Liver (tissue), 9 donors: Measurements from ENCODE around the gene LRRC10B. TPM values are rescaled to one million over a fixed set of nuclear protein-coding genes. Genes with fewer than 3 reads are reported as not detected.

Source experiments
- DNase-seq: peaks from one replicate; pipeline ENCODE4 v3.0.0-alpha.2; 2017; ENCODE audit warnings: low spot score
- H3K27ac ChIP-seq, 2 donors: one replicate each; pipeline ENCODE4 v1.7.0; 2013; ENCODE audit warnings: inconsistent platforms in 2 of 2, low read length in 2 of 2, control low read depth in 1 of 2, low read depth in 1 of 2, mild to moderate bottlenecking in 1 of 2
- H3K27me3 ChIP-seq, 4 donors: one replicate each; pipeline versions ENCODE4 v1.6.1 to v1.7.0; 2013; ENCODE audit warnings: low read length in 3 of 4, inconsistent platforms in 1 of 4, mild to moderate bottlenecking in 1 of 4, moderate library complexity in 1 of 4; ENCODE audit not compliant: control insufficient read depth in 4 of 4, insufficient read depth in 4 of 4
- H3K36me3 ChIP-seq, 4 donors: one replicate each; pipeline versions ENCODE4 v1.6.1 to v1.7.0; 2013; ENCODE audit warnings: low read length in 3 of 4, mild to moderate bottlenecking in 3 of 4, low read depth in 1 of 4, moderate library complexity in 1 of 4; ENCODE audit not compliant: control insufficient read depth in 4 of 4, insufficient read depth in 3 of 4
- H3K4me1 ChIP-seq, 4 donors: one replicate each; pipeline versions ENCODE4 v1.6.1 to v1.7.0; 2013; ENCODE audit warnings: low read length in 3 of 4, mild to moderate bottlenecking in 3 of 4, moderate library complexity in 1 of 4; ENCODE audit not compliant: control insufficient read depth in 4 of 4, insufficient read depth in 4 of 4
- H3K4me3 ChIP-seq, 3 donors: one replicate each; pipeline versions ENCODE4 v1.6.1 to v1.7.0; 2013; ENCODE audit warnings: low read length in 3 of 3, control low read depth in 1 of 3, low read depth in 1 of 3, mild to moderate bottlenecking in 1 of 3
- H3K9ac ChIP-seq, 2 donors: one replicate each; pipeline ENCODE4 v1.7.0; 2013; ENCODE audit warnings: low read length in 2 of 2, mild to moderate bottlenecking in 2 of 2, moderate library complexity in 2 of 2, control low read depth in 1 of 2, low read depth in 1 of 2
- H3K9me3 ChIP-seq, 4 donors: one replicate each; pipeline versions ENCODE4 v1.6.1 to v1.7.0; 2013; ENCODE audit warnings: low read length in 3 of 4; ENCODE audit not compliant: control insufficient read depth in 4 of 4
- ATF3 ChIP-seq: IDR thresholded peaks from 2 replicates; pipeline ENCODE4 v1.6.1; 2016; ENCODE audit warnings: antibody characterized with exemption
- CTCF ChIP-seq: fragments of 150-350 bp; IDR thresholded peaks from 2 replicates; pipeline ENCODE4 v1.5.1; 2017; ENCODE audit warnings: improper control_type of control experiment, low read depth, low read length; ENCODE audit not compliant: missing input control
- EGR1 ChIP-seq, 2 donors: IDR thresholded peaks; 2 replicates each; pipeline ENCODE4 v1.6.1; 2016 to 2018; ENCODE audit warnings: antibody characterized with exemption in 2 of 2, low read depth in 2 of 2
- FOXA1 ChIP-seq: IDR thresholded peaks from 2 replicates; pipeline ENCODE4 v1.6.1; 2016; ENCODE audit warnings: antibody characterized with exemption
- FOXA2 ChIP-seq: IDR thresholded peaks from 2 replicates; pipeline ENCODE4 v1.6.1; 2016; ENCODE audit warnings: antibody characterized with exemption
- GABPA ChIP-seq, 2 donors: IDR thresholded peaks in 1 of 2; conservative IDR thresholded peaks in 1 of 2; 2 replicates each; pipeline ENCODE4 v1.6.1; 2016; ENCODE audit warnings: antibody characterized with exemption in 2 of 2, mild to moderate bottlenecking in 1 of 2, moderate library complexity in 1 of 2
- HNF4A ChIP-seq, 2 donors: conservative IDR thresholded peaks; 2 replicates each; pipeline ENCODE4 v1.6.1; 2016; ENCODE audit warnings: antibody characterized with exemption in 2 of 2, mild to moderate bottlenecking in 2 of 2
- HNF4G ChIP-seq: IDR thresholded peaks from 2 replicates; pipeline ENCODE4 v1.6.1; 2016; ENCODE audit warnings: antibody characterized with exemption
- JUND ChIP-seq, 2 donors: IDR thresholded peaks; 2 replicates each; pipeline ENCODE4 v1.6.1; 2016; ENCODE audit warnings: antibody characterized with exemption in 2 of 2
- MAX ChIP-seq: IDR thresholded peaks from 2 replicates; pipeline ENCODE4 v1.6.1; 2016; ENCODE audit warnings: antibody characterized with exemption
- NR2F2 ChIP-seq: IDR thresholded peaks from 2 replicates; pipeline ENCODE4 v1.6.1; 2016; ENCODE audit warnings: antibody characterized with exemption
- RAD21 ChIP-seq, 2 donors: IDR thresholded peaks; 2 replicates each; pipeline ENCODE4 v1.6.1; 2016; ENCODE audit warnings: antibody characterized with exemption in 2 of 2, mild to moderate bottlenecking in 2 of 2
- REST ChIP-seq: IDR thresholded peaks from 2 replicates; pipeline ENCODE4 v1.6.1; 2016; ENCODE audit warnings: antibody characterized with exemption, mild to moderate bottlenecking
- RXRA ChIP-seq, 2 donors: IDR thresholded peaks; 2 replicates each; pipeline ENCODE4 v1.6.1; 2017 to 2018; ENCODE audit warnings: antibody characterized with exemption in 2 of 2, mild to moderate bottlenecking in 1 of 2
- SP1 ChIP-seq: IDR thresholded peaks from 2 replicates; pipeline ENCODE4 v1.6.1; 2018; ENCODE audit warnings: antibody characterized with exemption, mild to moderate bottlenecking
- TAF1 ChIP-seq: conservative IDR thresholded peaks from 2 replicates; pipeline ENCODE4 v1.6.1; 2016; ENCODE audit warnings: antibody characterized with exemption, mild to moderate bottlenecking
- YY1 ChIP-seq: IDR thresholded peaks from 2 replicates; pipeline ENCODE4 v1.6.1; 2016; ENCODE audit warnings: antibody characterized with exemption, mild to moderate bottlenecking
- WGBS: extraction: QIAGEN DNeasy Blood & Tissue Kit; methylation state at CpG from one replicate; pipeline ENCODE4 v1.1.7; 2013; 5-methylcytosine and 5-hydroxymethylcytosine counted together
- polyA plus RNA-seq, 2 donors: library from polyadenylated mRNA; stranded (reverse) in 1 of 2; unstranded in 1 of 2; fragments of 200-250 nt in 1 of 2; fragments of >200 nt in 1 of 2; fragmentation: Nextera tagmentation in 1 of 2; extraction: Ambion mirVana in 1 of 2; gene quantifications; one replicate each; pipeline versions ENCODE4 v1.2.1 to v1.2.3, GENCODE V29; 2013 to 2015
- total RNA-seq, 2 donors: library from RNA; depleted of rRNA; stranded (reverse); fragments of >200 nt; gene quantifications; one replicate each; pipeline ENCODE4 v1.2.3, GENCODE V29; 2014
- TF ChIP-seq, protein P1 (sequence below): IDR thresholded peaks from 2 replicates; pipeline ENCODE4 v1.6.1; 2016; ENCODE audit warnings: antibody characterized with exemption
- donor health status: healthy.
- donor health status: healthy.
- donor health status: healthy.
- donor health status: healthy.
- donor health status: healthy.

The LRRC10B gene
- total and polyA plus RNA-seq, 4 donors: 0.03 to 0.08 TPM; not detected in 2

GRCh38 chr11:61531044-61531443 lies 22.5 kb downstream of the LRRC10B start:
- Histone ChIP-seq H3K9ac (no peak overlapping the region), H3K27me3 (no peaks in the 10 kb centered on the region), H3K4me1 (peaks cover 21 to 63% (median 48%) of the 10 kb centered on the region in 4 donors), H3K36me3 (peaks cover 3 to 12% (median 8%) of the 10 kb centered on the region in 4 donors), H3K27ac (peak overlapping the region; percentile 85 to 90), H3K4me3 (peak overlapping the region in 2 of 3 donors; percentile 24 to 50), H3K9me3 (no peaks in the 10 kb centered on the region)
- WGBS: 22% methylated on average over 3 of the region's 3 CpGs
- no peak for DNase-seq
- TF ChIP-seq RAD21 (IDR thresholded peaks at IDR 0.05) (peak; percentile 13 to 17), RXRA (IDR thresholded peaks at IDR 0.05) (peak; percentile 96 to 99), SP1 (peak; percentile 94), HNF4A (conservative IDR thresholded peaks at IDR 0.05) (peak; percentile 98 to 99), YY1 (peak; percentile 78), ATF3 (no peak), TAF1 (no peak), FOXA2 (peak; percentile 64), MAX (no peak), EGR1 (IDR thresholded peaks at IDR 0.05; ENCODE audit: low read depth in 2 of 2) (peak in 1 of 2 donors; percentile 62), JUND (IDR thresholded peaks at IDR 0.05) (peak in 1 of 2 donors; percentile 91), CTCF (no peak), GABPA (IDR thresholded peaks at IDR 0.05 in 1 of 2, conservative IDR thresholded peaks at IDR 0.05 in 1 of 2) (no peak), FOXA1 (peak; percentile 58), REST (peak; percentile 83), HNF4G (peak; percentile 90), NR2F2 (peak; percentile 74)
- TF ChIP-seq, protein P1, sequence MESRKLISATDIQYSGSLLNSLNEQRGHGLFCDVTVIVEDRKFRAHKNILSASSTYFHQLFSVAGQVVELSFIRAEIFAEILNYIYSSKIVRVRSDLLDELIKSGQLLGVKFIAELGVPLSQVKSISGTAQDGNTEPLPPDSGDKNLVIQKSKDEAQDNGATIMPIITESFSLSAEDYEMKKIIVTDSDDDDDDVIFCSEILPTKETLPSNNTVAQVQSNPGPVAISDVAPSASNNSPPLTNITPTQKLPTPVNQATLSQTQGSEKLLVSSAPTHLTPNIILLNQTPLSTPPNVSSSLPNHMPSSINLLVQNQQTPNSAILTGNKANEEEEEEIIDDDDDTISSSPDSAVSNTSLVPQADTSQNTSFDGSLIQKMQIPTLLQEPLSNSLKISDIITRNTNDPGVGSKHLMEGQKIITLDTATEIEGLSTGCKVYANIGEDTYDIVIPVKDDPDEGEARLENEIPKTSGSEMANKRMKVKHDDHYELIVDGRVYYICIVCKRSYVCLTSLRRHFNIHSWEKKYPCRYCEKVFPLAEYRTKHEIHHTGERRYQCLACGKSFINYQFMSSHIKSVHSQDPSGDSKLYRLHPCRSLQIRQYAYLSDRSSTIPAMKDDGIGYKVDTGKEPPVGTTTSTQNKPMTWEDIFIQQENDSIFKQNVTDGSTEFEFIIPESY: no peak
